Measurements from ENCODE around the gene GALNT17. TPM values are rescaled to one million over a fixed set of nuclear protein-coding genes. Genes with fewer than 3 reads are reported as not detected.

GALNT17 gene
- total and polyA plus RNA-seq, 4 donors, result 2.8 to 10.8 (median 7.4) TPM

GRCh38 chr7:71723859-71724258, 591.9 kb downstream of the GALNT17 start:
- Histone ChIP-seq H3K4me3 (no peak overlapping the region), H3K27me3 (ENCODE audit: control insufficient read depth in 3 of 3, insufficient read depth in 3 of 3, low read length in 2 of 3) (no peaks in the 10 kb centered on the region), H3K36me3 (ENCODE audit: control insufficient read depth in 4 of 4, insufficient read depth in 4 of 4, low read length in 4 of 4) (no peaks in the 10 kb centered on the region), H3K27ac (ENCODE audit: low read depth in 1 of 2, low read length in 1 of 2) (no peak overlapping the region), H3K9me3 (ENCODE audit: control insufficient read depth in 4 of 4, insufficient read depth in 3 of 4, low read length in 3 of 4) (peaks cover 0 to 2% (median under 1%) of the 10 kb centered on the region in 4 donors), H3K9ac (ENCODE audit: insufficient read depth in 1 of 2, low read length in 2 of 2) (no peak overlapping the region), H3K4me1 (ENCODE audit: control insufficient read depth in 5 of 5, insufficient read depth in 5 of 5, low read length in 5 of 5) (peaks cover 0 to 13% (median 0%) of the 10 kb centered on the region in 5 donors)
- DNase-seq (peak in 1 of 3 donors; percentile 45), ATAC-seq (ENCODE audit: insufficient read depth, low FRiP score) (no peak)
- WGBS, 2 donors, result 36 to 37% methylated on average over 7 of the region's 7 CpGs
- TF ChIP-seq CTCF (IDR thresholded peaks at IDR 0.05; ENCODE audit: control extremely low read depth, extremely low read depth), result no peak

- DNase-seq (peak in 1 of 3 donors; percentile 27), ATAC-seq (ENCODE audit: insufficient read depth, low FRiP score) (no peak)
- Histone ChIP-seq H3K9me3 (ENCODE audit: control insufficient read depth in 4 of 4, insufficient read depth in 3 of 4, low read length in 3 of 4) (peaks cover 0 to 5% (median under 1%) of the 10 kb centered on the region in 4 donors), H3K36me3 (ENCODE audit: control insufficient read depth in 4 of 4, insufficient read depth in 4 of 4, low read length in 4 of 4) (no peaks in the 10 kb centered on the region), H3K27me3 (ENCODE audit: control insufficient read depth in 3 of 3, insufficient read depth in 3 of 3, low read length in 2 of 3) (no peaks in the 10 kb centered on the region), H3K9ac (ENCODE audit: insufficient read depth in 1 of 2, low read length in 2 of 2) (no peak overlapping the region), H3K4me1 (ENCODE audit: control insufficient read depth in 5 of 5, insufficient read depth in 5 of 5, low read length in 5 of 5) (peaks cover 0 to 23% (median 0%) of the 10 kb centered on the region in 5 donors), H3K4me3 (no peak overlapping the region), H3K27ac (ENCODE audit: low read depth in 1 of 2, low read length in 1 of 2) (no peak overlapping the region)
- WGBS, 2 donors, result 90 to 92% methylated on average over 1 of the region's 1 CpG
- TF ChIP-seq CTCF (IDR thresholded peaks at IDR 0.05; ENCODE audit: control extremely low read depth, extremely low read depth), result no peak
Observed at GRCh38 chr7:71727347-71727746, 595.4 kb downstream of the GALNT17 start.

- no peak for TF ChIP-seq CTCF (IDR thresholded peaks at IDR 0.05; ENCODE audit: control extremely low read depth, extremely low read depth)
Observed at GRCh38 chr7:71731740-71732139, 599.8 kb downstream of the GALNT17 start.

More at GRCh38 chr7:71731740-71732139, 599.8 kb downstream of the GALNT17 start:
- 83 to 88% methylated on average over 9 of the region's 9 CpGs for WGBS, 2 donors
- Histone ChIP-seq H3K36me3 (ENCODE audit: control insufficient read depth in 4 of 4, insufficient read depth in 4 of 4, low read length in 4 of 4) (no peaks in the 10 kb centered on the region), H3K4me1 (ENCODE audit: control insufficient read depth in 5 of 5, insufficient read depth in 5 of 5, low read length in 5 of 5) (peaks cover 0 to 18% (median 2%) of the 10 kb centered on the region in 5 donors), H3K9me3 (ENCODE audit: control insufficient read depth in 4 of 4, insufficient read depth in 3 of 4, low read length in 3 of 4) (peaks cover 0 to 5% (median under 1%) of the 10 kb centered on the region in 4 donors), H3K9ac (ENCODE audit: insufficient read depth in 1 of 2, low read length in 2 of 2) (no peak overlapping the region), H3K27ac (ENCODE audit: low read depth in 1 of 2, low read length in 1 of 2) (no peak overlapping the region), H3K27me3 (ENCODE audit: control insufficient read depth in 3 of 3, insufficient read depth in 3 of 3, low read length in 2 of 3) (peaks cover 0 to 3% (median 0%) of the 10 kb centered on the region in 3 donors), H3K4me3 (no peak overlapping the region)
- peak; percentile 68 to 87 (median 79) for DNase-seq
- no peak for ATAC-seq (ENCODE audit: insufficient read depth, low FRiP score)

Data from lung (tissue), 12 donors.